Brain microvascular endothelial cell (primary cell): ENCODE data around the gene FMO5.
"Not testable (repeated sequence)": the region's sequence is repeated elsewhere in the genome, so short reads cannot be mapped to it uniquely, and the experiment has no call there.

Source experiments
- DNase-seq: peaks from one replicate; pipeline ENCODE4 v3.0.0-alpha.2; 2020
- H3K27ac ChIP-seq: fragments of 250-450 bp; sonication (Bioruptor Pico); 2 replicates; pipeline ENCODE4 v1.5.1; 2020; ENCODE audit warnings: mild to moderate bottlenecking, moderate library complexity
- H3K27me3 ChIP-seq: fragments of 250-450 bp; sonication (Bioruptor Pico); replicated peaks from 2 replicates; pipeline ENCODE4 v1.5.1; 2020; ENCODE audit warnings: mild to moderate bottlenecking
- H3K36me3 ChIP-seq: fragments of 250-450 bp; sonication (Bioruptor Pico); replicated peaks from 2 replicates; pipeline ENCODE4 v1.5.1; 2020; ENCODE audit warnings: mild to moderate bottlenecking
- H3K4me3 ChIP-seq: 2 replicates; pipeline ENCODE4 v1.5.1; 2011; ENCODE audit warnings: low read depth, mild to moderate bottlenecking, control low read depth, low read length, moderate library complexity
- in situ Hi-C: cut with HindIII; loops from 2 replicates; pipeline ENCODE4 v1.10.0; 2017; ENCODE audit warnings: low sequenced_read_pairs, low pct_ligation_motif_present
- TF ChIP-seq, protein P1 (sequence below): IDR thresholded peaks from 2 replicates; pipeline ENCODE4 v1.5.1; 2011; ENCODE audit warnings: low read depth, mild to moderate bottlenecking, moderate library complexity, low read length, control low read depth, inconsistent platforms; ENCODE audit errors: missing control alignments

FMO5 gene

GRCh38 chr1:147201786-147202185 lies 23.4 kb downstream of the FMO5 start:
- no peaks in the 10 kb centered on the region for H3K27me3 ChIP-seq
- no peaks in the 10 kb centered on the region for H3K36me3 ChIP-seq
- H3K27ac ChIP-seq = no peak overlapping the region
- TF ChIP-seq, protein P1, sequence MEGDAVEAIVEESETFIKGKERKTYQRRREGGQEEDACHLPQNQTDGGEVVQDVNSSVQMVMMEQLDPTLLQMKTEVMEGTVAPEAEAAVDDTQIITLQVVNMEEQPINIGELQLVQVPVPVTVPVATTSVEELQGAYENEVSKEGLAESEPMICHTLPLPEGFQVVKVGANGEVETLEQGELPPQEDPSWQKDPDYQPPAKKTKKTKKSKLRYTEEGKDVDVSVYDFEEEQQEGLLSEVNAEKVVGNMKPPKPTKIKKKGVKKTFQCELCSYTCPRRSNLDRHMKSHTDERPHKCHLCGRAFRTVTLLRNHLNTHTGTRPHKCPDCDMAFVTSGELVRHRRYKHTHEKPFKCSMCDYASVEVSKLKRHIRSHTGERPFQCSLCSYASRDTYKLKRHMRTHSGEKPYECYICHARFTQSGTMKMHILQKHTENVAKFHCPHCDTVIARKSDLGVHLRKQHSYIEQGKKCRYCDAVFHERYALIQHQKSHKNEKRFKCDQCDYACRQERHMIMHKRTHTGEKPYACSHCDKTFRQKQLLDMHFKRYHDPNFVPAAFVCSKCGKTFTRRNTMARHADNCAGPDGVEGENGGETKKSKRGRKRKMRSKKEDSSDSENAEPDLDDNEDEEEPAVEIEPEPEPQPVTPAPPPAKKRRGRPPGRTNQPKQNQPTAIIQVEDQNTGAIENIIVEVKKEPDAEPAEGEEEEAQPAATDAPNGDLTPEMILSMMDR = no peak
- no peak overlapping the region for H3K4me3 ChIP-seq
- DNase-seq = no peak
- in situ Hi-C loops = no loop called here

GRCh38 chr1:147201276-147201675 lies 23.9 kb downstream of the FMO5 start:
- Histone ChIP-seq H3K27me3 (no peaks in the 10 kb centered on the region), H3K4me3 (no peak overlapping the region), H3K27ac (no peak overlapping the region), H3K36me3 (no peaks in the 10 kb centered on the region)
- in situ Hi-C loops = no loop called here
- TF ChIP-seq, protein P1 = no peak
- DNase-seq = no peak

DNA sequence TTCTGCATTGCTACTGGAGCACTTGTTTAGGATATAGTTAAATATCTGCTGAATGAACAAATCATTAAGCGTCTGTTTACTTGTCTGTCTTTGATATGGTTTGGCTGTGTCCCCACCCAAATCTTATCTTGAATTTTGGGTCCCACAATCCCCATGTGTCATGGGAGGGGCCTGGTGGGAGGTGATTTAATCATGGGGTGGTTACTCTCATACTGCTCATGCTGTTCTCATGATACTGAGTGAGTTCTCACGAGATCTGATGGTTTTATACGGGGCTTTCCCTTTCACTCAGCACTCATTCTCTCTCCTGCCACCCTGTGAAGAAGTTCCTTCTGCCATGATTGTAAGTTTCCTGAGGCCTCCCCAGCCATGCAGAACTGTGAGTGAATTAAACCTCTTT lies 27.8 kb downstream of the FMO5 start:
- H3K27me3 ChIP-seq, in situ Hi-C loops, H3K4me3 ChIP-seq, H3K36me3 ChIP-seq, H3K27ac ChIP-seq, DNase-seq: not testable (repeated sequence)

DNA sequence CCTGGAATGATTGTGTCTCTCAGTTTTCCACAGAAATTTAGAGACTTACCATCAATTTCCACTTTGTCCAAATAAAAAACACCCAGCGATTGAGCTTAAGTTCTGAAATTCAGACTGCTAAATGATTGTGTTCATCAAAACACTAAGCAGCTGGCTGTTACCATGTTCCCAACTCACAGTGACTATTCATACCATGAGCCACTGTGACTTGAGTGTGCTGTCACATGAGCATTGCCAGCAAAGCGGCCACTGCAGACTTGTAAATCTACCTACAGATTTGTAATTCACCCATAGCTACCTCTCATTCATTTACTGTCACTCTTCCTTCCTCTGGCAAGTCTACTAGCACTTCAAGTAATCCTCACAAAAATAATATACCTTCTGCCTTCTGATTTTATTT lies 35.6 kb downstream of the FMO5 start:
- in situ Hi-C loops = no loop called here
- DNase-seq = no peak
- Histone ChIP-seq H3K27me3 (no peaks in the 10 kb centered on the region), H3K27ac (no peak overlapping the region), H3K4me3 (no peak overlapping the region), H3K36me3 (no peaks in the 10 kb centered on the region)
- TF ChIP-seq, protein P1 = no peak

GRCh38 chr1:147185432-147185831 lies 39.7 kb downstream of the FMO5 start:
- in situ Hi-C loops = no loop called here
- no peak for DNase-seq
- H3K4me3 ChIP-seq = no peak overlapping the region
- H3K36me3 ChIP-seq = no peaks in the 10 kb centered on the region
- H3K27ac ChIP-seq = no peak overlapping the region
- TF ChIP-seq, protein P1 = no peak
- H3K27me3 ChIP-seq = no peaks in the 10 kb centered on the region

- TF ChIP-seq, protein P1 = peak; percentile 32
- Histone ChIP-seq H3K4me3 (peak overlapping the region; percentile 43), H3K36me3 (no peaks in the 10 kb centered on the region), H3K27ac (no peak overlapping the region), H3K27me3 (no peaks in the 10 kb centered on the region)
- in situ Hi-C loops = no loop called here
- no peak for DNase-seq
These were observed 47.3 kb downstream of the FMO5 start for GRCh38 chr1:147177611-147178380.
